Pancreas (tissue), 10 donors: Measurements from ENCODE around the gene RAB34. TPM values are rescaled to one million over a fixed set of nuclear protein-coding genes. Genes with fewer than 3 reads are reported as not detected.
A peak's percentile ranks its signal among the peaks of the same experiment; 100 is the strongest.

Source experiments
- ATAC-seq, 4 donors: fragments of 200-7000 bp; cut with Tn5 transposase; one replicate each; pipeline versions ENCODE4 v1.8.0 to v1.9.1; 2020; ENCODE audit warnings: mild to moderate bottlenecking in 4 of 4, moderate library complexity in 4 of 4
- DNase-seq, 6 donors: peaks; one replicate each; pipeline ENCODE4 v3.0.0-alpha.2; 2020
- FAIRE-seq: peaks from 2 replicates; lab custom pipeline; 2012; peaks lifted over from hg19 to GRCh38; lab: Jason Lieb, UNC
- H3K27ac ChIP-seq, 4 donors: fragments of 200-600 bp; sonication (generic); 1 replicate in 3 of 4; 2 replicates in 1 of 4; pipeline versions ENCODE4 v1.5.0 to v1.8.0; 2020
- H3K27me3 ChIP-seq, 4 donors: fragments of 200-600 bp; one replicate each; pipeline ENCODE4 v1.8.0; 2021
- H3K36me3 ChIP-seq, 3 donors: fragments of 200-600 bp; sonication (generic) in 1 of 3; one replicate each; pipeline versions ENCODE4 v1.5.0 to v1.8.0; 2020 to 2021
- H3K4me1 ChIP-seq, 3 donors: fragments of 200-600 bp; one replicate each; pipeline ENCODE4 v1.8.0; 2021
- H3K4me3 ChIP-seq, 4 donors: fragments of 200-600 bp; sonication (generic) in 2 of 4; one replicate each; pipeline versions ENCODE4 v1.5.0 to v1.8.0; 2020 to 2021
- H3K9me3 ChIP-seq, 4 donors: fragments of 200-600 bp; one replicate each; pipeline ENCODE4 v1.8.0; 2021
- CTCF ChIP-seq, 4 donors: fragments of 200-600 bp; sonication (generic) in 3 of 4; IDR thresholded peaks; one replicate each; pipeline versions ENCODE4 v1.5.0 to v1.8.0; 2021; ENCODE audit warnings: antibody characterized with exemption in 4 of 4
- WGBS, 2 donors: extraction: QIAGEN DNeasy Blood & Tissue Kit; methylation state at CpG; one replicate each; pipeline ENCODE4 v1.1.7; 2013; 5-methylcytosine and 5-hydroxymethylcytosine counted together
- intact Hi-C, 3 donors: fragments of 100-400 bp; cut with DNase I; formaldehyde crosslinking; loops; one replicate each; pipeline versions ENCODE4 v1.11.1 to v1.14.2; 2022
- polyA plus RNA-seq, 2 donors: library from polyadenylated mRNA; stranded (reverse); fragments of 200-250 nt; gene quantifications; one replicate each; pipeline ENCODE4 v1.2.3, GENCODE V29; 2013
- total RNA-seq, 6 donors: library from RNA; stranded (reverse); fragmentation: NEBNext Ultra II Directional in 4 of 6; extraction: Animal tissue kit (Norgen Biotek cat#: 25700) in 4 of 6; gene quantifications; one replicate each; pipeline versions ENCODE4 v1.2.1 to v1.2.4, GENCODE V29; 2021 to 2023
- donor health status: healthy with polysubstance abuse.
- donor health status: DM: no; HTN: no; CAD: no; lungs with moderate emphysema.
- donor health status: DM: no; HTN: no; CAD: no.
- donor health status: control.
- donor health status: control.
- donor health status: Bipolar disorder and iron deficiency.
- donor health status: DM: yes; HTN: yes; CAD: no.
- donor health status: DM: no; HTN: no; CAD: no.
- donor health status: DM: no; HTN: no; CAD: no.
- donor health status: DM: yes; HTN: yes; CAD: no.

Gene RAB34
- total and polyA plus RNA-seq, 8 donors, result 0.94 to 17.7 (median 7.1) TPM

DNA sequence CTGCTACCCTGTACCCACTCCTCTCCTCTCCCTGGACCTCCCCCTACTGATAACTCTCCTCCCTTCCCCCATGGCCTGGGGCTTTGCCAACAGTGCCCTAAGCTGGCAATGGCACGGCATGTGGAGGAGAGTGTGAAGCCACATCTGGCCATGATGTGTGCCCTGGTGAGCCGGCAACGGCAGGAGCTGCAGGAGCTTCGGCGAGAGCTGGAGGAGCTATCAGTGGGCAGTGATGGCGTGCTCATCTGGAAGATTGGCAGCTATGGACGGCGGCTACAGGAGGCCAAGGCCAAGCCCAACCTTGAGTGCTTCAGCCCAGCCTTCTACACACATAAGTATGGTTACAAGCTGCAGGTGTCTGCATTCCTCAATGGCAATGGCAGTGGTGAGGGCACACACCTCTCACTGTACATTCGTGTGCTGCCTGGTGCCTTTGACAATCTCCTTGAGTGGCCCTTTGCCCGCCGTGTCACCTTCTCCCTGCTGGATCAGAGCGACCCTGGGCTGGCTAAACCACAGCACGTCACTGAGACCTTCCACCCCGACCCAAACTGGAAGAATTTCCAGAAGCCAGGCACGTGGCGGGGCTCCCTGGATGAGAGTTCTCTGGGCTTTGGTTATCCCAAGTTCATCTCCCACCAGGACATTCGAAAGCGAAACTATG, 31.3 kb upstream of the RAB34 start:
- no peak overlapping the region for H3K4me3 ChIP-seq
- no peaks in the 10 kb centered on the region for H3K27me3 ChIP-seq
- DNase-seq (peak in 4 of 6 donors; percentile 50 to 80 (median 63)), ATAC-seq (no peak), FAIRE-seq (no peak)
- intact Hi-C loops, result no loop called here
- peaks cover 0 to 23% (median 12%) of the 10 kb centered on the region in 3 donors for H3K36me3 ChIP-seq
- H3K9me3 ChIP-seq, result no peaks in the 10 kb centered on the region
- peak overlapping the region in 1 of 4 donors; percentile 57 for H3K27ac ChIP-seq
- no peak for TF ChIP-seq CTCF (IDR thresholded peaks at IDR 0.05)
- WGBS, 2 donors, result 45 to 46% methylated on average over 18 of the region's 18 CpGs
- H3K4me1 ChIP-seq, result peaks cover 38 to 48% (median 43%) of the 10 kb centered on the region in 3 donors

GRCh38 chr17:28747801-28748750, 30.4 kb upstream of the RAB34 start:
- H3K4me1 ChIP-seq, result peaks cover 38 to 48% (median 43%) of the 10 kb centered on the region in 3 donors
- H3K36me3 ChIP-seq, result peaks cover 0 to 23% (median 12%) of the 10 kb centered on the region in 3 donors
- H3K9me3 ChIP-seq, result no peaks in the 10 kb centered on the region
- no peak overlapping the region for H3K4me3 ChIP-seq
- DNase-seq, result peak in 2 of 6 donors; percentile 48 to 72
- no peak for FAIRE-seq
- 69 to 71% methylated on average over 18 of the region's 18 CpGs for WGBS, 2 donors
- TF ChIP-seq CTCF (IDR thresholded peaks at IDR 0.05), result no peak
- no peak for ATAC-seq
- no peaks in the 10 kb centered on the region for H3K27me3 ChIP-seq
- peak overlapping the region in 3 of 4 donors; percentile 83 to 98 (median 94) for H3K27ac ChIP-seq
- intact Hi-C loops, result no loop called here

- WGBS, 2 donors, result 8 to 13% methylated on average over 7 of the region's 7 CpGs
- Histone ChIP-seq H3K9me3 (no peaks in the 10 kb centered on the region), H3K27me3 (no peaks in the 10 kb centered on the region), H3K27ac (peak overlapping the region; percentile 83 to 98 (median 96)), H3K36me3 (peaks cover 0 to 23% (median 12%) of the 10 kb centered on the region in 3 donors), H3K4me3 (peak overlapping the region in 2 of 4 donors; percentile 84 to 91), H3K4me1 (peaks cover 38 to 51% (median 43%) of the 10 kb centered on the region in 3 donors)
- FAIRE-seq (no peak), DNase-seq (peak; percentile 70 to 92 (median 86)), ATAC-seq (peak; percentile 29 to 51 (median 44))
- intact Hi-C loops, result no loop called here
- no peak for TF ChIP-seq CTCF (IDR thresholded peaks at IDR 0.05)
Measured at GRCh38 chr17:28747051-28747691, 29.5 kb upstream of the RAB34 start.

DNA sequence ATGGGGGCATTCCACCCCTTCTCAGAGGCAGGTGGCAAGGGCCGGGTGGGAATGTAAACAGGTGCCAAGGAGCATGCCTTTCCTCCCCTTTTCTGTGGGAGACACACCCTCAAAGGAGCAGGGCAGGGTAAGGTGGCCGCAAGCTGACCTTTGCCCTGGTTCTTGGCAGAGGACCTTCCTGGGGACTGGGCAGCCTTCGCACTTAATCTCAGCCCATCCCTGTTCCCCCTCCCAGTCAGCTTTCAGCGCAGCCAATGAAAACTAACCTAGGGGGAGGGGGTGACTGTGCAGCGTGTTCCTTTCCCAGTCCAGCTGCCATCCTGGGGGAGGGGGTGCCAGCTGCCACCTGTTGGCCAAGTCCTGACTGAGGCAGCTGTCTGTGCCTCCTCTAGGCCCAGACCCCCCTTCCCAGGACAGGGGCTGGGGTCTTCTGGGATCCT, 29.0 kb upstream of the RAB34 start:
- peaks cover 0 to 22% (median 12%) of the 10 kb centered on the region in 3 donors for H3K36me3 ChIP-seq
- peaks cover 38 to 51% (median 43%) of the 10 kb centered on the region in 3 donors for H3K4me1 ChIP-seq
- H3K9me3 ChIP-seq, result no peaks in the 10 kb centered on the region
- H3K4me3 ChIP-seq, result peak overlapping the region in 2 of 4 donors; percentile 84 to 91
- 8 to 11% methylated on average over 5 of the region's 5 CpGs for WGBS, 2 donors
- FAIRE-seq, result no peak
- no peaks in the 10 kb centered on the region for H3K27me3 ChIP-seq
- H3K27ac ChIP-seq, result peak overlapping the region; percentile 83 to 98 (median 96)
- DNase-seq, result peak; percentile 75 to 92 (median 88)
- ATAC-seq, result peak; percentile 46 to 63 (median 54)
- TF ChIP-seq CTCF (IDR thresholded peaks at IDR 0.05), result no peak
- intact Hi-C loops, result no loop called here
